Measurements from ENCODE around the gene JAML. TPM values are rescaled to one million over a fixed set of nuclear protein-coding genes. Genes with fewer than 3 reads are reported as not detected.

The JAML gene
- total and polyA plus RNA-seq, 9 of the 15 experiments (the other 6 are each of a cell fraction or from before 2014, with no cell fraction given), result 0.05 to 0.32 (median 0.22) TPM; not detected in 4

GRCh38 chr11:118251858-118252652 lies 27.2 kb upstream of the JAML start, which contains the start of gene MPZL3 (continued):
- peak; percentile 97 for TF ChIP-seq ZBTB40 (IDR thresholded peaks at IDR 0.05)
- no peak for TF ChIP-seq ZBTB40 (CRISPR knock-in tag; IDR thresholded peaks at IDR 0.05)
- TF ChIP-seq RBM17 (IDR thresholded peaks at IDR 0.05; ENCODE audit: borderline replicate concordance, low read depth, low read length), result no peak
- TF ChIP-seq MAX (CRISPR knock-in tag; IDR thresholded peaks at IDR 0.05), result peak; percentile 57
- no peak for TF ChIP-seq HMG20A (CRISPR knock-in tag; conservative IDR thresholded peaks at IDR 0.05)
- TF ChIP-seq ARID4B (CRISPR knock-in tag; IDR thresholded peaks at IDR 0.05), result peak; percentile 74
- TF ChIP-seq ZNF766 (CRISPR knock-in tag; conservative IDR thresholded peaks at IDR 0.05), result peak; percentile 73
- TF ChIP-seq MED1 (CRISPR knock-in tag; IDR thresholded peaks at IDR 0.05; ENCODE audit: borderline replicate concordance), result no peak
- peak; percentile 92 for TF ChIP-seq RFX1 (IDR thresholded peaks at IDR 0.05)
- no peak for TF ChIP-seq ZNF77 (CRISPR knock-in tag; IDR thresholded peaks at IDR 0.05)
- no peak for TF ChIP-seq SNAPC5 (CRISPR knock-in tag; IDR thresholded peaks at IDR 0.05)
- TF ChIP-seq DACH1 (IDR thresholded peaks at IDR 0.05; ENCODE audit: partially characterized antibody), result no peak
- no peak for TF ChIP-seq U2AF2 (optimal IDR thresholded peaks at IDR 0.05; ENCODE audit: low read depth, low read length)
- TF ChIP-seq ZFX (CRISPR knock-in tag; IDR thresholded peaks at IDR 0.05), result peak; percentile 27; the same call in 1 of the 2 replicates
